Measurements from ENCODE around the gene ACTRT2. TPM values are rescaled to one million over a fixed set of nuclear protein-coding genes. Genes with fewer than 3 reads are reported as not detected.

Gene ACTRT2
- total and polyA plus RNA-seq, 2 of the 8 experiments (the other 6 are each of a cell fraction or from before 2014, with no cell fraction given) = not detected

GRCh38 chr1:2976180-2976562 is 45.1 kb upstream of the ACTRT2 start:
- no peak overlapping the region for H2BK12ac ChIP-seq (ENCODE audit: low read depth, low read length)
- CTCF ChIA-PET (ENCODE audit: partially characterized antibody) = no interaction called here
- H2BK120ac ChIP-seq (replicated peaks; ENCODE audit: low read depth, low read length) = no peak overlapping the region
- no peak overlapping the region for H3K4ac ChIP-seq (replicated peaks; ENCODE audit: insufficient read length, low read depth, low read length)
- H3K23ac ChIP-seq (ENCODE audit: insufficient read length) = no peak overlapping the region
- no peak overlapping the region for H4K91ac ChIP-seq (replicated peaks; ENCODE audit: insufficient read length, low read length)
- no peak overlapping the region for H3K4me2 ChIP-seq (ENCODE audit: insufficient read depth in 1 of 2, low read depth in 2 of 2, low read length in 2 of 2)
- POLR2A ChIA-PET (ENCODE audit: partially characterized antibody) = no interaction called here
- no peak overlapping the region for H3K27ac ChIP-seq (ENCODE audit: low read depth, low read length)
- FAIRE-seq = no peak
- WGBS, 2 experiments (ENCODE audit: extremely low coverage in 1 of 2, insufficient coverage in 1 of 2, insufficient read length in 1 of 2, insufficient replicate concordance in 2 of 2, low coverage in 1 of 2, low lambda C conversion rate in 2 of 2, missing lambda C conversion rate in 1 of 2) = 77% methylated on average over 6 of the region's 6 CpGs; no CpG with 5 or more reads in 1 of the 2 experiments
- TF ChIP-seq RFX5 (IDR thresholded peaks at IDR 0.05; ENCODE audit: borderline replicate concordance, low read depth, low read length) (no peak), KDM5A (IDR thresholded peaks at IDR 0.05; ENCODE audit: low read length) (no peak), NRF1 (IDR thresholded peaks at IDR 0.05; ENCODE audit: low read depth, low read length) (no peak), GABPA (IDR thresholded peaks at IDR 0.05; ENCODE audit: borderline replicate concordance, insufficient read depth, low read length) (no peak), FOSL1 (IDR thresholded peaks at IDR 0.05; ENCODE audit: insufficient read depth, low read depth, low read length) (no peak)
- TF ChIP-seq, protein P1, sequence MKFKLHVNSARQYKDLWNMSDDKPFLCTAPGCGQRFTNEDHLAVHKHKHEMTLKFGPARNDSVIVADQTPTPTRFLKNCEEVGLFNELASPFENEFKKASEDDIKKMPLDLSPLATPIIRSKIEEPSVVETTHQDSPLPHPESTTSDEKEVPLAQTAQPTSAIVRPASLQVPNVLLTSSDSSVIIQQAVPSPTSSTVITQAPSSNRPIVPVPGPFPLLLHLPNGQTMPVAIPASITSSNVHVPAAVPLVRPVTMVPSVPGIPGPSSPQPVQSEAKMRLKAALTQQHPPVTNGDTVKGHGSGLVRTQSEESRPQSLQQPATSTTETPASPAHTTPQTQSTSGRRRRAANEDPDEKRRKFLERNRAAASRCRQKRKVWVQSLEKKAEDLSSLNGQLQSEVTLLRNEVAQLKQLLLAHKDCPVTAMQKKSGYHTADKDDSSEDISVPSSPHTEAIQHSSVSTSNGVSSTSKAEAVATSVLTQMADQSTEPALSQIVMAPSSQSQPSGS (IDR thresholded peaks at IDR 0.05; ENCODE audit: low read length) = no peak
- no peak for DNase-seq (ENCODE audit: low read depth in 1 of 2, low spot score in 2 of 2)
- H2BK5ac ChIP-seq (ENCODE audit: low read depth, low read length) = no peak overlapping the region
- no peak overlapping the region; the same call in 1 of the 2 replicates for H4K8ac ChIP-seq (ENCODE audit: extremely low read depth, insufficient read depth, low read length)
- no peaks in the 10 kb centered on the region for H3K79me2 ChIP-seq (ENCODE audit: control insufficient read depth in 1 of 2, insufficient read depth in 2 of 2, low read length in 2 of 2)
- H3K23me2 ChIP-seq (ENCODE audit: low read depth, low read length) = peaks cover 5% of the 10 kb centered on the region; the same call in 1 of the 2 replicates
- H3K56ac ChIP-seq (replicated peaks; ENCODE audit: insufficient read length, low read depth, low read length) = no peak overlapping the region
- no peak overlapping the region for H3K18ac ChIP-seq (ENCODE audit: extremely low read depth, low read length)
- no peak overlapping the region for H3K4me3 ChIP-seq (ENCODE audit: extremely low read depth in 1 of 4, insufficient read depth in 2 of 4, low read depth in 3 of 4, low read length in 4 of 4)
- no peak overlapping the region for H2AK5ac ChIP-seq (ENCODE audit: low read depth, low read length)
- no peaks in the 10 kb centered on the region for H3K36me3 ChIP-seq (ENCODE audit: control insufficient read depth in 2 of 4, insufficient read depth in 4 of 4, low read length in 3 of 4)
- no peaks in the 10 kb centered on the region for H4K20me1 ChIP-seq (replicated peaks in 1 of 2; ENCODE audit: control insufficient read depth in 1 of 2, insufficient read depth in 2 of 2, low read length in 2 of 2)
- H3K9me3 ChIP-seq (ENCODE audit: insufficient read depth in 2 of 2, low read depth in 1 of 2, low read length in 1 of 2) = peaks cover 54 to 100% of the 10 kb centered on the region in 2 experiments
- H3K9ac ChIP-seq (replicated peaks in 1 of 4; ENCODE audit: extremely low read depth in 1 of 4, low read depth in 3 of 4, low read length in 3 of 4) = no peak overlapping the region
- no peak overlapping the region for H3K14ac ChIP-seq (ENCODE audit: insufficient read length)
- H4K5ac ChIP-seq (ENCODE audit: insufficient read length, low read depth, low read length) = no peak overlapping the region
- no peak overlapping the region for H2BK15ac ChIP-seq (ENCODE audit: low read length)
- H3K79me1 ChIP-seq (ENCODE audit: low read depth, low read length) = no peaks in the 10 kb centered on the region
- no peaks in the 10 kb centered on the region for H3K27me3 ChIP-seq (replicated peaks in 1 of 4; ENCODE audit: control insufficient read depth in 3 of 4, extremely low read depth in 1 of 4, insufficient read depth in 3 of 4, low read length in 3 of 4)
- no peak overlapping the region for H2AFZ ChIP-seq (ENCODE audit: low read length)
- no peak overlapping the region for H2BK20ac ChIP-seq (ENCODE audit: low read length)
- no peaks in the 10 kb centered on the region; a peak in 2 of 7 replicates for H3K4me1 ChIP-seq (replicated peaks in 1 of 4; ENCODE audit: control insufficient read depth in 3 of 4, insufficient read depth in 4 of 4, low read length in 3 of 4)

Data from H1 (cell line).